ENCODE data around the gene EOGT. TPM values are rescaled to one million over a fixed set of nuclear protein-coding genes. Genes with fewer than 3 reads are reported as not detected.

Gene EOGT
- total and polyA plus RNA-seq, 3 experiments from 2014 or later: 14.7 to 19.7 (median 19.7) TPM

DNA sequence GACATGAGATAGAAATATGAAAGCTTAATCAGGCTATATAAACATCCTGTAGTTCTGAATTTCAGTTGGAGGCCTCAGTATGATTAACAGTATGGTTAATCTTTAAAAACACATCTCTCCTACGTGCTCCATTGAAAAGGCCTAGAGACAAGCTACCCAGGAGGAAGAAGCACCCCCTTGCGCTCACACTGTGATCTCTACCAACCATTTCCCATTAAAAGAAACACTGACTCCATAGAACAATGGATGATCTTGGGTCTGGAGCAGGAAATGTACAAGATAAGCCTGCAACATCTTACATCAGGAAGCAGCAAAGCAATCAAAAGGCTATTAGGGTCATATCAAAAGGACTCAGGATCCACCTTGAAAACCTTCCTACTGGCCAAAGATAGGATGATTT, 3.4 kb upstream of the EOGT start:
- Mint-ChIP-seq H3K27ac (no peak overlapping the region), H3K9me3 (no peaks in the 10 kb centered on the region), H3K27me3 (no peaks in the 10 kb centered on the region), H3K4me1 (peaks cover 17 to 26% (median 24%) of the 10 kb centered on the region in 3 donors), H3K36me3 (peaks cover 0 to 15% (median 6%) of the 10 kb centered on the region in 3 donors), H3K4me3 (peak overlapping the region in 1 of 7 donors; percentile 48)
- H3K36me3 ChIP-seq (ENCODE audit: insufficient read depth, low read length): no peaks in the 10 kb centered on the region
- H3K27me3 ChIP-seq (ENCODE audit: insufficient read depth, low read length, poor library complexity, severe bottlenecking): no peaks in the 10 kb centered on the region
- ChIA-PET CTCF (interaction anchor here (1.1 kb wide), 1 partner anchor 70 kb away, joined by 3 read pairs; no protein-coding TSS in a partner anchor), POLR2A (no interaction called here)
- no peak overlapping the region for H3K27ac ChIP-seq (ENCODE audit: low read depth, low read length)
- H3K4me3 ChIP-seq (ENCODE audit: low read length): no peak overlapping the region
- H3K9me3 ChIP-seq (ENCODE audit: low read length): no peaks in the 10 kb centered on the region
- DNase-seq: no peak
- H3K4me1 ChIP-seq (ENCODE audit: insufficient read depth, low read length): peaks cover 21% of the 10 kb centered on the region

DNA sequence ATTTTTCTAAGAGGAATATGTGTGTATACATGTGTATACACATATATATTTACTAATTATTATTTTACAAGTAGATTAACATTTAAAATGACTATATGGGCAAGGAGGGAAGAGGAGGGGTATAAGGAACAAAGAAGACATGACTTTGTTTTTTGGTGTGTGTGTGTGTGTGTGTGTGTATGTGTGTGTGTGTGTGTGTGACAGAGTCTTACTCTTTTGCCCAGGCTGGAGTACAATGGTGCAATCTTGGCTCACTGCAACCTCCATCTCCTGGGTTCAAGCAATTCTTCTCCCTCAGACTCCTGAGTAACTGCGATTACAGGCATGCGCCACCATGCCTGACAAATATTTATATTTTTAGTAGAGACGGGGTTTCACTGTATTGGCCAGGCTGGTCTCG, 2.6 kb upstream of the EOGT start:
- Mint-ChIP-seq H3K9me3 (no peaks in the 10 kb centered on the region), H3K27ac (peak overlapping the region in 1 of 8 donors; percentile 24), H3K27me3 (no peaks in the 10 kb centered on the region), H3K4me3 (peak overlapping the region in 1 of 7 donors; percentile 52), H3K36me3 (peaks cover 0 to 12% (median 6%) of the 10 kb centered on the region in 3 donors), H3K4me1 (peaks cover 22 to 33% (median 32%) of the 10 kb centered on the region in 3 donors)
- ChIA-PET CTCF (no interaction called here), POLR2A (no interaction called here)
- DNase-seq: no peak
- no peaks in the 10 kb centered on the region for H3K36me3 ChIP-seq (ENCODE audit: insufficient read depth, low read length)
- H3K9me3 ChIP-seq (ENCODE audit: low read length): no peaks in the 10 kb centered on the region
- peaks cover 23% of the 10 kb centered on the region for H3K4me1 ChIP-seq (ENCODE audit: insufficient read depth, low read length)
- H3K27me3 ChIP-seq (ENCODE audit: insufficient read depth, low read length, poor library complexity, severe bottlenecking): no peaks in the 10 kb centered on the region
- H3K4me3 ChIP-seq (ENCODE audit: low read length): no peak overlapping the region
- H3K27ac ChIP-seq (ENCODE audit: low read depth, low read length): no peak overlapping the region

DNA sequence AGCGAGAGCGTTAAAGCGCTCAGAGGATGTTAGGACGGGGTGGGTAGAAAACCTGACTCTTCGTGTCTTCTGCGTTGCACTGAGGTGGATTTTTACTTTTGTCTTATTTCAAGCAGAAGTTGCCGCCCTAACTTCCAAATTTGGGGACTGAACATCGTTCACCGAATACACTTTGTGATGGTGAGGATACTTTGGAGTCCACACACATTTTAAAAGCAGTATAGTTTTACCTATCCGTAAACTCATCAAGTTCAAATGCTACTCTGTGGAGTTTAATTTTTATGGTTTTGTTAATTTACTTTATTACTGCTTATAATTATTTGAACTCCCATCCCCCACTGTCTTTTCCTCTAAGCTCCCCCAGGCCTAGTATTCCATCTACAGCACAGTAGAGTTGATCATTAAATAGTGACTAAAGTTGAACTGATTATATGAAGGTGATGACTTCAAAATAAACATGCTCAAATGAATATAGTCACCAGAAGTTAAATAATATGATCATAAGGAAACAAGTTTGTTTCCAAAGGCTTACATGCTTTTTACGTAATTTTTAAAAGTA, 617 bp upstream of the EOGT start:
- Histone ChIP-seq H3K4me1 (ENCODE audit: insufficient read depth, low read length) (peaks cover 23% of the 10 kb centered on the region), H3K4me3 (ENCODE audit: low read length) (peak overlapping the region; percentile 64), H3K27me3 (ENCODE audit: insufficient read depth, low read length, poor library complexity, severe bottlenecking) (no peaks in the 10 kb centered on the region), H3K27ac (ENCODE audit: low read depth, low read length) (peak overlapping the region; percentile 73), H3K36me3 (ENCODE audit: insufficient read depth, low read length) (no peaks in the 10 kb centered on the region), H3K9me3 (ENCODE audit: low read length) (no peaks in the 10 kb centered on the region)
- H3K4me1 Mint-ChIP-seq: peaks cover 34 to 53% (median 52%) of the 10 kb centered on the region in 3 donors
- no peaks in the 10 kb centered on the region for H3K27me3 Mint-ChIP-seq
- H3K4me3 Mint-ChIP-seq: peak overlapping the region; percentile 74 to 93 (median 83)
- no peak for DNase-seq
- ChIA-PET POLR2A (interaction anchor here (0.6 to 1.0 kb wide), 3 partner anchors 38 to 77 kb away, joined by 3 to 7 read pairs (median 4); no protein-coding TSS in a partner anchor), CTCF (interaction anchor here (0.8 to 2.5 kb wide), 6 partner anchors 10 to 87 kb away, joined by 3 to 9 read pairs (median 4); partner anchors contain the start of gene ARL6IP5)
- H3K9me3 Mint-ChIP-seq: no peaks in the 10 kb centered on the region
- H3K36me3 Mint-ChIP-seq: peaks cover 0 to 13% (median 6%) of the 10 kb centered on the region in 3 donors
- peak overlapping the region; percentile 10 to 85 (median 75) for H3K27ac Mint-ChIP-seq

DNA sequence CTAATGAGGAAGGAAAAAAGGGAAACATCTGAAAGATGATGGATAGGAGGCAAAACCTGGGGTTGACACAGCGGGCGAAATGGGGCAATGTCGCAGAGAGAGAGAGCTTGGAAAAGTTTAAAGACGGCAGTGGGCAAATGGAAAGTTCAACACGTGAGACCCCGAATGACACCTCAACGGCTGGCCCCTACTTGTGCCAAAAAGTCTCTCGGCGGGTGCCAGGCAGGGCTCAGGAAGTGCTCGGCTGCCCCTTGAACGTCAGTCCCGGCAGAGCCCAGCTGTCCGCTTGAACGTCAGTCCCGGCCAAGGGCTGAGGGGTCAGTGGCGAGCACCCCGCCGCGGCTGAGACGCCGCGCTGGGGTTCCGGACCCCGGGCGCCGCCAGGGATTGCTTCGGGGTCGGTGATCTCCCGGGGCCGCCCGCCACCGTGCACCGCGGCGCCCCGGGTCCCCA, 658 bp downstream of the EOGT start:
- peaks cover 0 to 17% (median 13%) of the 10 kb centered on the region in 3 donors for H3K36me3 Mint-ChIP-seq
- Histone ChIP-seq H3K4me1 (ENCODE audit: insufficient read depth, low read length) (peaks cover 23% of the 10 kb centered on the region), H3K36me3 (ENCODE audit: insufficient read depth, low read length) (no peaks in the 10 kb centered on the region), H3K27ac (ENCODE audit: low read depth, low read length) (peak overlapping the region; percentile 73), H3K4me3 (ENCODE audit: low read length) (peak overlapping the region; percentile 53), H3K9me3 (ENCODE audit: low read length) (no peaks in the 10 kb centered on the region), H3K27me3 (ENCODE audit: insufficient read depth, low read length, poor library complexity, severe bottlenecking) (no peaks in the 10 kb centered on the region)
- no peaks in the 10 kb centered on the region for H3K27me3 Mint-ChIP-seq
- peak overlapping the region; percentile 85 to 97 (median 93) for H3K27ac Mint-ChIP-seq
- no peaks in the 10 kb centered on the region for H3K9me3 Mint-ChIP-seq
- CTCF ChIA-PET: interaction anchor here (0.6 to 2.5 kb wide), 5 partner anchors 13 to 88 kb away, joined by 3 to 9 read pairs (median 4); no protein-coding TSS in a partner anchor
- DNase-seq: peak in 1 of 5 donors; percentile 7
- peak overlapping the region; percentile 88 to 97 (median 93) for H3K4me3 Mint-ChIP-seq
- POLR2A ChIA-PET: interaction anchor here (0.7 to 0.8 kb wide), 2 partner anchors 45 to 74 kb away, joined by 3 to 7 read pairs; no protein-coding TSS in a partner anchor
- H3K4me1 Mint-ChIP-seq: peaks cover 34 to 64% (median 57%) of the 10 kb centered on the region in 3 donors

DNA sequence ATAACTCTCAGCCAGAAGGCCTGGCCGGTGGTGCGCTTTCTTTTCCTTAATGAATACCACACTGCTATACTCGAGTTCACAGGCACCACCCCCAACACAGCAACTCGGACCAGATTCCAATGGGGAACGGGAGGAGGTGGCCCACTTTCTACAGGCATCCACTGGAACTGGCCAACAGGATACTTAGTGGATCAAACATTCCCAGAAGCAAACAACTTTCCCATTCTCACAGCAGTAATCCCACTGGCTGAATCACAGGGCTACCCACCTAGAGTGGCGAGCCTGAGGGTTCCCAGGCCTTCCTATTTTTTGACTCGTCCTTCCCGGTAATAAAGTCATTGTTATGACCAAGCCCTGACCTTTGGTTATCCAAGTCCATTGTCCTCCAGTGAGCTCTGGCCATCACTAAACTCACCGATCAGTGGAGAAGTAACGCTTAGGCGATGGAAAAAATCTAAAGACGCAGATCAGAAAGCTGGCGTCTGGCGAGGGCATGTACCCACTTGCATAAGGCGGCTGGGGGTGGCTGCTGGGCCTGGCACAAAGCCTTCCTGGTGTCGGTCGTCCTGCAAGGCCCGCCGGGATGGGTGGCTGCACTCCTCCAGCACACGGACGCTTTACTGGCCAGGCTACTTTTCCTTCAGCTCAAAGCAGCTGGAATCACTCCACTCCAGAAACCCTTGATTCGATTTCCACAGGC, 1.2 kb downstream of the EOGT start:
- ChIA-PET CTCF (interaction anchor here (0.6 to 2.5 kb wide), 4 partner anchors 12 to 81 kb away, joined by 3 to 9 read pairs (median 4); no protein-coding TSS in a partner anchor), POLR2A (interaction anchor here (0.7 kb wide), 1 partner anchor 75 kb away, joined by 3 read pairs; no protein-coding TSS in a partner anchor)
- H3K4me1 Mint-ChIP-seq: peaks cover 34 to 64% (median 57%) of the 10 kb centered on the region in 3 donors
- peaks cover 0 to 18% (median 11%) of the 10 kb centered on the region in 3 donors for H3K36me3 Mint-ChIP-seq
- no peak for DNase-seq
- no peak overlapping the region for H3K27ac ChIP-seq (ENCODE audit: low read depth, low read length)
- peaks cover 23% of the 10 kb centered on the region for H3K4me1 ChIP-seq (ENCODE audit: insufficient read depth, low read length)
- no peaks in the 10 kb centered on the region for H3K36me3 ChIP-seq (ENCODE audit: insufficient read depth, low read length)
- H3K4me3 ChIP-seq (ENCODE audit: low read length): peak overlapping the region; percentile 53
- no peaks in the 10 kb centered on the region for H3K9me3 ChIP-seq (ENCODE audit: low read length)
- peak overlapping the region; percentile 88 to 97 (median 93) for H3K4me3 Mint-ChIP-seq
- H3K27ac Mint-ChIP-seq: peak overlapping the region; percentile 85 to 97 (median 93)
- H3K27me3 ChIP-seq (ENCODE audit: insufficient read depth, low read length, poor library complexity, severe bottlenecking): no peaks in the 10 kb centered on the region
- H3K9me3 Mint-ChIP-seq: no peaks in the 10 kb centered on the region
- no peaks in the 10 kb centered on the region for H3K27me3 Mint-ChIP-seq

DNA sequence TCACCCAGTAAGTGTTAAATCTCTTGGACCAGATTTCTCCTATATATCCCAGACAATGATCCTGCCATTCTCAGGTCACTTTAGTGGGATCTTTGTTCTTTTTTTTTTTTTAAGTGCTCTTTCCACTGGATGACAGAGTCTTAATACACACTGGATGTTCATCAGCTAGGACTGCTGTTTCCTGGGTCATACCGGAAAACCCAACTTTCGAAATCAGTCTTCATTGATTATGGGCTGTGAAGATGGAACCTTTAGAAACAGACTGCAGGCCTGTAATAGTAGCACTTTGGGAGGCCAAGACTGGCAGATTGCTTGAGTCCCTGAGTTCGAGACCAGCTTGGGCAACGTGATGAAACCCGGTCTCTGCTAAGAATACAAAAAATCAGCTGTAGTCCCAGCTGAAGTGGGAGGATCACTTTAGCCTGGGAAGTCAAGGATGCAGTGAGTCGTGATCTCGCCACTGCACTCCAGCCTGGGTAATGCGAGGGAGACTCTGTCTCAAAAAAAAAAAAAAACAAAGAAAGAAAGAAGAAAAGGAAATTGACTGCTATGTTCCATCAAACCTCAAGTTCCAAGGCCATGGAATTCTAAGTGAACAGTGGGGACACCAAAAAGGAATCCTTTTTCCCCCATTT, 2.3 kb downstream of the EOGT start:
- no peaks in the 10 kb centered on the region for H3K9me3 ChIP-seq (ENCODE audit: low read length)
- H3K4me1 Mint-ChIP-seq: peaks cover 34 to 64% (median 57%) of the 10 kb centered on the region in 3 donors
- no peaks in the 10 kb centered on the region for H3K36me3 ChIP-seq (ENCODE audit: insufficient read depth, low read length)
- peak overlapping the region; percentile 22 to 95 (median 76) for H3K27ac Mint-ChIP-seq
- no peaks in the 10 kb centered on the region for H3K9me3 Mint-ChIP-seq
- no peaks in the 10 kb centered on the region for H3K27me3 Mint-ChIP-seq
- H3K27ac ChIP-seq (ENCODE audit: low read depth, low read length): no peak overlapping the region
- no peaks in the 10 kb centered on the region for H3K27me3 ChIP-seq (ENCODE audit: insufficient read depth, low read length, poor library complexity, severe bottlenecking)
- H3K4me3 Mint-ChIP-seq: peak overlapping the region in 6 of 7 donors; percentile 9 to 95 (median 69)
- no peak for DNase-seq
- H3K36me3 Mint-ChIP-seq: peaks cover 0 to 26% (median 9%) of the 10 kb centered on the region in 3 donors
- POLR2A ChIA-PET: no interaction called here
- H3K4me3 ChIP-seq (ENCODE audit: low read length): no peak overlapping the region
- H3K4me1 ChIP-seq (ENCODE audit: insufficient read depth, low read length): peaks cover 23% of the 10 kb centered on the region
- CTCF ChIA-PET: interaction anchor here (1.0 kb wide), 2 partner anchors 14 to 82 kb away, joined by 3 read pairs; no protein-coding TSS in a partner anchor

DNA sequence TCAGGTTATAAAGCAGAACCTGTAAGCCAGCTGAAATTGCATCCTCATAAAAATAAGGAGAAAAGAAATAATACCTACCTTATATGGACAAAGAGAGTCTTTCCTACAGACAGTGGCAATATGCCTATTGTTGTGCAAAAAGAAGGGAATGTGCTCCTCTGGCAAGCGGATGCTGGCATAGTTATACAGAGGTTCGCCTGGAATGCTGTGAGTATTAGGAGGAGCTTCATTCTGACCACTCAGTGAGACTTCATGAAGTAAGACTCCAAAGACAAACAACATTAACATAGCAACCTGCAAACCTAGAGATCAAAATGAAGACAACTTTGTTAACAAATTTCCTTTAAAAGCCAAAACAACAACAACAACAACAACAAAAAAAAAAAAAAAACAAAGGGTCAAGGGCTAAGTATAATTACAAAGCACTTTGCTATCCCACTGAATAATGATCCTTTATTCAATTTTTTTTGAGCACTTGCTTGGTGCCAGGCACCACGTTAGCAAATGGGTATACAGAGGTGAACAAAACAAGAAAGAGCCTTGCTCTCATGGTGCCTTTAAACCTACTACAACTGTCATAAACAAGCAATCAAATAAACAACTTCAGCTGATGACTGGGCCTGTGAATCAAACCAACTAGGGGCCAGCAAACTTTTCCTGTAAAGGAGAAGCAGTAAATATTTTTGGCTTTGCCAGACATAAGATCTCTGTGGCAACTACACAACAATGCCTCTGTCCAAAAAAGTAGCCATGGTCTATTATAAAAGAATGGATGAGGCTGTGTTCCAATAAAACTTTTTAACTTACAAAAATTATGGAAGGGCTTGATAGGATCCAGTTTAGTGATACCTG, 3.7 kb downstream of the EOGT start:
- Histone ChIP-seq H3K27me3 (ENCODE audit: insufficient read depth, low read length, poor library complexity, severe bottlenecking) (no peaks in the 10 kb centered on the region), H3K36me3 (ENCODE audit: insufficient read depth, low read length) (peaks cover 4% of the 10 kb centered on the region), H3K27ac (ENCODE audit: low read depth, low read length) (no peak overlapping the region), H3K4me1 (ENCODE audit: insufficient read depth, low read length) (peaks cover 21% of the 10 kb centered on the region), H3K4me3 (ENCODE audit: low read length) (no peak overlapping the region), H3K9me3 (ENCODE audit: low read length) (no peaks in the 10 kb centered on the region)
- Mint-ChIP-seq H3K4me1 (peaks cover 29 to 62% (median 54%) of the 10 kb centered on the region in 3 donors), H3K4me3 (peak overlapping the region in 1 of 7 donors; percentile 95), H3K9me3 (no peaks in the 10 kb centered on the region), H3K27ac (peak overlapping the region in 5 of 8 donors; percentile 44 to 85 (median 75)), H3K36me3 (peaks cover 4 to 39% (median 19%) of the 10 kb centered on the region in 3 donors), H3K27me3 (no peaks in the 10 kb centered on the region)
- CTCF ChIA-PET: interaction anchor here (0.7 kb wide), 1 partner anchor 9 kb away, joined by 3 read pairs; no protein-coding TSS in a partner anchor
- DNase-seq: no peak
- POLR2A ChIA-PET: no interaction called here

All from CD8-positive, alpha-beta memory T cell (primary cell).